ENCODE measurements around the gene IZUMO3. TPM values are rescaled to one million over a fixed set of nuclear protein-coding genes. Genes with fewer than 3 reads are reported as not detected.

Gene IZUMO3
- total RNA-seq, 1 experiment from 2014 or later = not detected

DNA sequence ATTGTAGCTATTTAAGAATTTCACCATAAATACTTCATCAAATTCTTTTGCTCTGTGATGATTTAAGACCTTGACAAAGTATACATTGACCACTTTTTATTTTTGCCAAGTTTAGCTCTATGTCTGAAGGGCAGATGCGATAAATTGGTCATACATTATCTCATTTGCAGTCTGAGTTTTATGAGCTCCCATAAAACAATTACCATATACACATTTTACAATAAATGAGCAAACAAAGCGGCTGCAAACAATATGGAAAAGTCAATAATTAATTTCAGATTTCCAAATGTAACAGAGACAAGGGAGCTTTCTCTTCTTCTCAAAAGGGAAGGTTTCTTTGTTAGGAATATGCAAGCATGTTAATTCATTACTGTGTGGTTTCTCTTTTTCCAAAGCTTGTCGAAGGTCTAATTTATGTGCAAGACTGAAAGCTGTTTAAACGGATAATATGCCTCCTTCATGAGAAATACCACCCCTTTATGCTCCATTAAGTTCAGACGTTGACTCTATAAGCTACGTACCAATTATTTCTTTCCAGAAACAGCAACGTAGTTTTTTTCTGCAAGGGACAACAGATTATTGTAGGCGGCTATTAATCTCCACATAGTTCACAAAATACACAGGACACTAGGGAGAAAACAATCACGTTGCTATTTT lies 7.0 kb upstream of the IZUMO3 start:
- ATAC-seq = no peak
- TF ChIP-seq TCF7L2 (IDR thresholded peaks at IDR 0.05; ENCODE audit: low read depth, low read length) = no peak
- no peak for TF ChIP-seq POLR2AphosphoS5 (IDR thresholded peaks at IDR 0.05; ENCODE audit: low read depth, low read length)
- in situ Hi-C loops (cut with HindIII; ENCODE audit: low pct_unique_long_range_greater_than_20kb, low sequenced_read_pairs) = no loop called here

DNA sequence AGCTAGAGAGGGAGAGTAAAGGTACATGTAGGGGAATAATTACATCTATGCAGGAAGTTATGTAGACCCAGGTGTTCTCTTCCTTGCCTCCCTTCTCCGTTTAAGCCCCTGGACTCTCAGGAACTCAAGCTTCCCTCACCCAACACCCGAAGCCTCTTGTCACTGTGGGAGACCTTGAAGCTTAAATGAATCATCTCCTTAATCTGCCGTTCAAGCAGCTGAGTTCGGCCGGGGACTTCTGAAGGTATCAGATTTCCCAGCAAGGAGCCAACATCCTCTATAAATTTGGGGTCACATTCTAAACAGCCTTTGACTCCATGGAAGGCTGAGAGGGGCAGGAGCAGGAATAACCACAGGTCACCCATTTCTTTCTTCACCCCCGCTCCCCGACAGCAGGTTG lies 412 bp downstream of the IZUMO3 start:
- in situ Hi-C loops (cut with HindIII; ENCODE audit: low pct_unique_long_range_greater_than_20kb, low sequenced_read_pairs) (no loop called here), intact Hi-C loops (cut with micrococcal nuclease; ENCODE audit: unreplicated experiment) (no loop called here)
- CTCF ChIA-PET = no interaction called here

More for the DNA sequence above, 7.0 kb upstream of the IZUMO3 start:
- BruUV-seq (replicated peaks) = no TSS peak
- H3K9me3 ChIP-seq (ENCODE audit: control insufficient read depth, insufficient read depth, low read depth, low read length) = no peaks in the 10 kb centered on the region
- H3K4me1 ChIP-seq (ENCODE audit: control insufficient read depth, insufficient read depth, low read length) = no peaks in the 10 kb centered on the region
- H3K27me3 ChIP-seq (ENCODE audit: control insufficient read depth, insufficient read depth, low read length) = no peaks in the 10 kb centered on the region
- CTCF ChIA-PET = no interaction called here
- POLR2A ChIA-PET = no interaction called here
- no peak overlapping the region for H3K27ac ChIP-seq (ENCODE audit: low read length)
- no peak overlapping the region for H3K4me3 ChIP-seq (ENCODE audit: low read depth in 2 of 2, low read length in 2 of 2)
- no peaks in the 10 kb centered on the region for H3K36me3 ChIP-seq (ENCODE audit: control insufficient read depth, insufficient read depth, low read length)
- no peak for DNase-seq (ENCODE audit: low read depth, low spot score)
- intact Hi-C loops (cut with micrococcal nuclease; ENCODE audit: unreplicated experiment) = no loop called here

More for the DNA sequence above, 412 bp downstream of the IZUMO3 start:
- Histone ChIP-seq H3K4me3 (ENCODE audit: low read depth in 2 of 2, low read length in 2 of 2) (no peak overlapping the region), H3K9me3 (ENCODE audit: control insufficient read depth, insufficient read depth, low read depth, low read length) (no peaks in the 10 kb centered on the region), H3K4me1 (ENCODE audit: control insufficient read depth, insufficient read depth, low read length) (no peaks in the 10 kb centered on the region), H3K27ac (ENCODE audit: low read length) (no peak overlapping the region), H3K27me3 (ENCODE audit: control insufficient read depth, insufficient read depth, low read length) (no peaks in the 10 kb centered on the region), H3K36me3 (ENCODE audit: control insufficient read depth, insufficient read depth, low read length) (no peaks in the 10 kb centered on the region)
- no peak for DNase-seq (ENCODE audit: low read depth, low spot score)
- no peak for TF ChIP-seq REST (IDR thresholded peaks at IDR 0.05; ENCODE audit: insufficient read depth in 1 of 2, low read depth in 2 of 2, low read length in 1 of 2)
- no peak for TF ChIP-seq TCF7L2 (IDR thresholded peaks at IDR 0.05; ENCODE audit: low read depth, low read length)
- TF ChIP-seq SIN3A (IDR thresholded peaks at IDR 0.05; ENCODE audit: borderline replicate concordance, insufficient read depth, low read depth, low read length) = no peak
- TF ChIP-seq POLR2AphosphoS5 (IDR thresholded peaks at IDR 0.05; ENCODE audit: low read depth, low read length) = no peak
- TF ChIP-seq CTCF (IDR thresholded peaks at IDR 0.05) = no peak
- no TSS peak for BruUV-seq (replicated peaks)
- ATAC-seq = no peak
- POLR2A ChIA-PET = no interaction called here

Data from Panc1 (cell line).